H1 (cell line): ENCODE data around the gene FGF12. TPM values are rescaled to one million over a fixed set of nuclear protein-coding genes. Genes with fewer than 3 reads are reported as not detected.

Experiments used
- CTCF ChIA-PET: fragments of 300-600 bp; sonication (Branson Sonifier 250); formaldehyde crosslinking; loops from one replicate; lab custom pipeline; 2021; ENCODE audit not compliant: partially characterized antibody; lab: Charles Lee
- POLR2A ChIA-PET: fragments of 300-600 bp; sonication (Branson Sonifier 250); formaldehyde crosslinking; loops from one replicate; lab custom pipeline; 2021; ENCODE audit warnings: inconsistent platforms; ENCODE audit not compliant: partially characterized antibody; lab: Charles Lee
- DNase-seq, 2 experiments: peaks; one replicate each; pipeline versions ENCODE4 v3.0.0 to v3.0.0-alpha.2; 2010 to 2022; ENCODE audit warnings: low spot score in 2 of 2, low read depth in 1 of 2, mixed read lengths in 1 of 2
- FAIRE-seq: peaks from 2 replicates; lab custom pipeline; 2011; peaks lifted over from hg19 to GRCh38; lab: Jason Lieb, UNC
- H2AFZ ChIP-seq: 2 replicates; pipeline ENCODE4 v1.8.1; 2012; ENCODE audit warnings: low read length, inconsistent platforms
- H2AK5ac ChIP-seq: 2 replicates; pipeline ENCODE4 v1.6.1; 2013; ENCODE audit warnings: low read depth, low read length
- H2BK120ac ChIP-seq: replicated peaks from 2 replicates; pipeline ENCODE3; 2013; ENCODE audit warnings: low read depth, low read length, inconsistent platforms
- H2BK12ac ChIP-seq: 2 replicates; pipeline ENCODE4 v1.6.1; 2013; ENCODE audit warnings: low read depth, low read length
- H2BK15ac ChIP-seq: 2 replicates; pipeline ENCODE4 v1.6.1; 2013; ENCODE audit warnings: low read length
- H2BK20ac ChIP-seq: 2 replicates; pipeline ENCODE4 v1.6.1; 2013; ENCODE audit warnings: low read length
- H2BK5ac ChIP-seq: 2 replicates; pipeline ENCODE4 v1.6.1; 2013; ENCODE audit warnings: low read depth, low read length
- H3K14ac ChIP-seq: 2 replicates; pipeline ENCODE4 v1.6.1; 2013; ENCODE audit warnings: inconsistent platforms; ENCODE audit not compliant: insufficient read length
- H3K18ac ChIP-seq: 2 replicates; pipeline ENCODE4 v1.6.1; 2013; ENCODE audit warnings: low read length; ENCODE audit errors: extremely low read depth
- H3K23ac ChIP-seq: 2 replicates; pipeline ENCODE4 v1.6.1; 2013; ENCODE audit warnings: inconsistent platforms; ENCODE audit not compliant: insufficient read length
- H3K23me2 ChIP-seq: 2 replicates; pipeline ENCODE4 v1.6.1; 2013; ENCODE audit warnings: low read depth, low read length
- H3K27ac ChIP-seq: 2 replicates; pipeline ENCODE4 v1.6.1; 2011; ENCODE audit warnings: low read depth, low read length, inconsistent platforms
- H3K27me3 ChIP-seq, 4 experiments: replicated peaks in 1 of 4; 1 replicate in 1 of 4; 2 replicates in 3 of 4; pipeline versions ENCODE4 v1.6.1 to v1.8.1; 2011 to 2013; ENCODE audit warnings: low read length in 3 of 4, mild to moderate bottlenecking in 3 of 4, inconsistent platforms in 2 of 4, mixed read lengths in 2 of 4, moderate library complexity in 1 of 4; ENCODE audit not compliant: control insufficient read depth in 3 of 4, insufficient read depth in 3 of 4; ENCODE audit errors: extremely low read depth in 1 of 4
- H3K36me3 ChIP-seq, 4 experiments: 2 replicates each; pipeline versions ENCODE4 v1.6.1 to v1.8.1; 2011 to 2013; ENCODE audit warnings: mild to moderate bottlenecking in 4 of 4, low read length in 3 of 4, moderate library complexity in 2 of 4, control low read depth in 1 of 4, inconsistent platforms in 1 of 4; ENCODE audit not compliant: insufficient read depth in 4 of 4, control insufficient read depth in 2 of 4
- H3K4ac ChIP-seq: replicated peaks from 2 replicates; pipeline ENCODE3; 2013; ENCODE audit warnings: low read length, low read depth, mixed read lengths, inconsistent platforms; ENCODE audit not compliant: insufficient read length
- H3K4me1 ChIP-seq, 4 experiments: replicated peaks in 1 of 4; 1 replicate in 1 of 4; 2 replicates in 3 of 4; pipeline versions ENCODE4 v1.6.1 to v1.8.1; 2011 to 2013; ENCODE audit warnings: low read length in 3 of 4, inconsistent platforms in 2 of 4, mixed read lengths in 1 of 4; ENCODE audit not compliant: insufficient read depth in 4 of 4, control insufficient read depth in 3 of 4
- H3K4me2 ChIP-seq, 2 experiments: 2 replicates each; pipeline versions ENCODE4 v1.6.1 to v1.8.1; 2011 to 2013; ENCODE audit warnings: low read depth in 2 of 2, low read length in 2 of 2, control low read depth in 1 of 2, inconsistent platforms in 1 of 2, mild to moderate bottlenecking in 1 of 2; ENCODE audit not compliant: insufficient read depth in 1 of 2
- H3K4me3 ChIP-seq, 4 experiments: fragments of 200-600, 300-600 bp in 1 of 4; sonication (generic), shearing (Covaris generic), sonication (Bioruptor Twin) in 1 of 4; 2 replicates each; pipeline versions ENCODE4 v1.5.1 to v1.8.1; 2011 to 2016; ENCODE audit warnings: low read length in 4 of 4, low read depth in 3 of 4, control low read depth in 2 of 4, inconsistent platforms in 2 of 4, mild to moderate bottlenecking in 2 of 4, mixed read lengths in 1 of 4, moderate library complexity in 1 of 4; ENCODE audit not compliant: insufficient read depth in 2 of 4; ENCODE audit errors: extremely low read depth in 1 of 4
- H3K56ac ChIP-seq: replicated peaks from 2 replicates; pipeline ENCODE3; 2013; ENCODE audit warnings: low read depth, mild to moderate bottlenecking, mixed read lengths, low read length, inconsistent platforms; ENCODE audit not compliant: insufficient read length
- H3K79me1 ChIP-seq: 2 replicates; pipeline ENCODE4 v1.6.1; 2013; ENCODE audit warnings: low read depth, low read length, control low read depth
- H3K79me2 ChIP-seq, 2 experiments: 2 replicates each; pipeline versions ENCODE4 v1.6.1 to v1.8.1; 2012 to 2013; ENCODE audit warnings: low read length in 2 of 2, mild to moderate bottlenecking in 2 of 2, inconsistent platforms in 1 of 2; ENCODE audit not compliant: insufficient read depth in 2 of 2, control insufficient read depth in 1 of 2
- H3K9ac ChIP-seq, 4 experiments: replicated peaks in 1 of 4; 1 replicate in 1 of 4; 2 replicates in 3 of 4; pipeline versions ENCODE4 v1.6.1 to v1.8.1; 2011 to 2013; ENCODE audit warnings: low read depth in 3 of 4, low read length in 3 of 4, control low read depth in 2 of 4, mild to moderate bottlenecking in 2 of 4, moderate library complexity in 2 of 4, inconsistent platforms in 1 of 4; ENCODE audit errors: extremely low read depth in 1 of 4
- H3K9me3 ChIP-seq, 2 experiments: 2 replicates each; pipeline versions ENCODE4 v1.6.1 to v1.8.1; 2012 to 2013; ENCODE audit warnings: mild to moderate bottlenecking in 2 of 2, moderate library complexity in 2 of 2, control low read depth in 1 of 2, inconsistent platforms in 1 of 2, low read depth in 1 of 2, low read length in 1 of 2, mixed read lengths in 1 of 2; ENCODE audit not compliant: insufficient read depth in 2 of 2
- H4K20me1 ChIP-seq, 2 experiments: replicated peaks in 1 of 2; 2 replicates each; pipeline versions ENCODE3 to v1.8.1; 2011 to 2013; ENCODE audit warnings: inconsistent platforms in 2 of 2, low read length in 2 of 2, mild to moderate bottlenecking in 1 of 2; ENCODE audit not compliant: insufficient read depth in 2 of 2, control insufficient read depth in 1 of 2
- H4K5ac ChIP-seq: 2 replicates; pipeline ENCODE4 v1.6.1; 2013; ENCODE audit warnings: low read length, low read depth, mixed read lengths, inconsistent platforms; ENCODE audit not compliant: insufficient read length
- H4K8ac ChIP-seq: 2 replicates; pipeline ENCODE4 v1.8.0; 2013; ENCODE audit warnings: mild to moderate bottlenecking, moderate library complexity, low read length, inconsistent platforms; ENCODE audit not compliant: insufficient read depth; ENCODE audit errors: extremely low read depth
- H4K91ac ChIP-seq: replicated peaks from 2 replicates; pipeline ENCODE3; 2013; ENCODE audit warnings: low read length, mixed read lengths, inconsistent platforms; ENCODE audit not compliant: insufficient read length
- CBX5 ChIP-seq: fragments of 300-800, 300-1000 bp; sonication (generic); IDR thresholded peaks from 2 replicates; pipeline ENCODE4 v1.7.1; 2016; ENCODE audit warnings: antibody characterized with exemption, low read length, low read depth
- CTCF ChIP-seq, 3 experiments: IDR thresholded peaks; 1 replicate in 2 of 3; 2 replicates in 1 of 3; pipeline versions ENCODE4 v1.5.1 to v1.6.1; 2011; ENCODE audit warnings: low read length in 3 of 3, mild to moderate bottlenecking in 3 of 3, inconsistent platforms in 2 of 3, low read depth in 1 of 3, moderate library complexity in 1 of 3; ENCODE audit not compliant: insufficient read depth in 1 of 3; ENCODE audit errors: control extremely low read depth in 1 of 3
- E2F6 ChIP-seq: IDR thresholded peaks from 2 replicates; pipeline ENCODE4 v1.6.1; 2012; ENCODE audit warnings: inconsistent platforms
- EGR1 ChIP-seq: IDR thresholded peaks from 2 replicates; pipeline ENCODE4 v1.6.1; 2011; ENCODE audit warnings: low read depth, low read length, borderline replicate concordance
- GTF2F1 ChIP-seq: IDR thresholded peaks from 2 replicates; pipeline ENCODE4 v1.6.1; 2012; ENCODE audit warnings: low read depth, low read length, improper control_type of control experiment, borderline replicate concordance
- NANOG ChIP-seq: IDR thresholded peaks from 2 replicates; pipeline ENCODE4 v1.6.1; 2011; ENCODE audit warnings: low read length, low read depth, mild to moderate bottlenecking, inconsistent platforms; ENCODE audit not compliant: insufficient read depth, poor library complexity, severe bottlenecking
- NRF1 ChIP-seq: IDR thresholded peaks from 2 replicates; pipeline ENCODE4 v1.6.1; 2011; ENCODE audit warnings: mild to moderate bottlenecking, low read depth, low read length, improper control_type of control experiment
- SAP30 ChIP-seq: fragments of 300-600 bp; sonication (generic); IDR thresholded peaks from 2 replicates; pipeline ENCODE4 v1.7.1; 2012; ENCODE audit warnings: low read length, moderate library complexity, mild to moderate bottlenecking, inconsistent platforms; ENCODE audit not compliant: insufficient read depth, insufficient replicate concordance
- SP4 ChIP-seq: IDR thresholded peaks from 2 replicates; pipeline ENCODE4 v1.6.1; 2012; ENCODE audit warnings: low read length, inconsistent platforms
- TAF7 ChIP-seq: optimal IDR thresholded peaks from 2 replicates; pipeline ENCODE3; 2011; ENCODE audit warnings: low read depth, mild to moderate bottlenecking, inconsistent platforms, low read length, moderate library complexity, borderline replicate concordance
- TCF12 ChIP-seq: IDR thresholded peaks from 2 replicates; pipeline ENCODE4 v1.6.1; 2011; ENCODE audit warnings: low read depth, mild to moderate bottlenecking, low read length
- WGBS, 2 experiments: shearing (Covaris generic) in 1 of 2; methylation state at CpG; one replicate each; pipeline versions ENCODE4 v1.1.6 to v1.1.7; 2013 to 2015; ENCODE audit warnings: low lambda C conversion rate in 2 of 2, mixed read lengths in 2 of 2, inconsistent platforms in 1 of 2, low coverage in 1 of 2, missing lambda C conversion rate in 1 of 2; ENCODE audit not compliant: insufficient replicate concordance in 2 of 2, insufficient coverage in 1 of 2, insufficient read length in 1 of 2; ENCODE audit errors: extremely low coverage in 1 of 2, missing lambda C conversion rate in 1 of 2; 5-methylcytosine and 5-hydroxymethylcytosine counted together
- polyA plus RNA-seq, 7 experiments: library from polyadenylated mRNA; depleted of rRNA in 3 of 7; stranded (reverse) in 5 of 7; unstranded in 2 of 7; fragments of >200 nt in 5 of 7; fragments of 200-250 nt in 2 of 7; gene quantifications; 1 replicate in 5 of 7; 2 replicates in 1 of 7; 4 replicates in 1 of 7; pipeline versions ENCODE4 v1.2.1 to v1.2.3, GENCODE V29; 2011 to 2013; ENCODE audit warnings: missing spikeins in 2 of 7, mixed read lengths in 2 of 7
- total RNA-seq: library from RNA; stranded (reverse); fragmentation: NEBNext Ultra II Directional; extraction: Animal tissue kit (Norgen Biotek cat#: 25700); gene quantifications from 2 replicates; pipeline ENCODE4 v1.2.1, GENCODE V29; 2021

The FGF12 gene
- total and polyA plus RNA-seq, 2 of the 8 experiments (the other 6 are each of a cell fraction or from before 2014, with no cell fraction given): 4.1 to 16.6 TPM

- Histone ChIP-seq H3K79me2 (no peaks in the 10 kb centered on the region), H3K23me2 (no peaks in the 10 kb centered on the region), H2BK5ac (no peak overlapping the region), H3K23ac (no peak overlapping the region), H3K56ac (no peak overlapping the region), H2BK20ac (no peak overlapping the region), H3K4ac (no peak overlapping the region), H3K9ac (no peak overlapping the region), H2BK15ac (no peak overlapping the region), H3K79me1 (no peaks in the 10 kb centered on the region), H2BK120ac (no peak overlapping the region), H3K36me3 (peaks cover 0 to 2% (median 0%) of the 10 kb centered on the region in 4 experiments; a peak in 1 of 8 replicates), H2AFZ (no peak overlapping the region), H2BK12ac (no peak overlapping the region), H3K18ac (no peak overlapping the region), H3K27me3 (no peaks in the 10 kb centered on the region), H4K8ac (no peak overlapping the region), H3K9me3 (no peaks in the 10 kb centered on the region), H3K4me1 (no peaks in the 10 kb centered on the region), H2AK5ac (no peak overlapping the region), H4K20me1 (no peaks in the 10 kb centered on the region), H3K4me3 (no peak overlapping the region), H3K4me2 (no peak overlapping the region), H4K91ac (no peak overlapping the region), H3K14ac (no peak overlapping the region), H3K27ac (no peak overlapping the region), H4K5ac (no peak overlapping the region)
- ChIA-PET CTCF (interaction anchor here (1.3 kb wide), 1 partner anchor 161 kb away, joined by 3 read pairs; no protein-coding TSS in a partner anchor), POLR2A (no interaction called here)
- 88% methylated on average over 4 of the region's 4 CpGs; no CpG with 5 or more reads in 1 of the 2 experiments for WGBS, 2 experiments
- DNase-seq (no peak), FAIRE-seq (no peak)
- TF ChIP-seq TAF7: no peak
- TF ChIP-seq CBX5: no peak
- TF ChIP-seq CTCF (IDR thresholded peaks at IDR 0.05; ENCODE audit: control extremely low read depth in 1 of 3, insufficient read depth in 1 of 3, low read depth in 1 of 3, low read length in 3 of 3): no peak
- TF ChIP-seq NRF1: no peak
- TF ChIP-seq GTF2F1: no peak
- no peak for TF ChIP-seq SP4
- no peak for TF ChIP-seq SAP30
- no peak for TF ChIP-seq EGR1
- TF ChIP-seq E2F6: no peak
- no peak for TF ChIP-seq TCF12
- TF ChIP-seq NANOG: no peak
Measured at GRCh38 chr3:192611411-192611810, 115.9 kb downstream of the FGF12 start.
